Measurements from ENCODE around the gene P2RX6.
A peak's percentile ranks its signal among the peaks of the same experiment; 100 is the strongest.

The P2RX6 gene

GRCh38 chr22:20980523-20980922, 34.4 kb upstream of the P2RX6 start:
- DNase-seq = no peak

- no peak for DNase-seq
These were observed 33.8 kb upstream of the P2RX6 start for GRCh38 chr22:20980938-20981722.

DNA sequence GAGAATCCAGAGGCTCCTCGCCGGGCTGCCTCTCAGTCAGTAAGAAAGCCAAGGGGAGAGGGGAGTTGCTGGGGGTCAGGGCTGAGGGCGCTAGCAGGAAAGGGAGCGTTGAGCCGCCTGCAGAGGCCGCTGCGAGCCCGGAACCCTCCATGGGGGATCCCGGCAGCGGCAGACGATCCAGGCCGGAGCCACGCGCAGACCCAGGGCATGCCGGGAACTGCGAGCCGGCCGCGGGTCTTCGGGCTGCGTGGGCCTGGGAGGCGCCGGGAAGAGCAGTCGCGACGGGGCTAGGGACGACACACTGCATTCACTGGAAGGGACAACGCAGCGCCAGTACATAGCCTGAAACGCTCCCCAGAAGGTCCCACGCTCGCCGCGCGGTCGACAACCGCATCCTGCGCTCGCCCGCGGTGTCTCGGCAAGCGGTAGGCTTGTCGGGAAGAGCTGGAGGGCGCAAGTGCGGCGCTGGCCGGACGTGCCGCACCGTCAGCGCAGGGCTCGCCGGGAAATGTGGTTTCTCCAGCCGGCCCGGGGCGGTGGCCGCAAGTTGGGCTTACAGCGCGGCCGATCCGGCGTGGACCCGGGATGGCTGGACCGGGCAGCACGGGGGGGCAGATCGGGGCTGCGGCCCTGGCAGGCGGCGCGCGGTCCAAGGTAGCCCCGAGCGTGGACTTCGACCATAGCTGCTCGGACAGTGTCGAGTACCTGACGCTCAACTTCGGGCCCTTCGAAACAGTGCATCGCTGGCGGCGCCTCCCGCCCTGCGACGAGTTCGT, 33.0 kb upstream of the P2RX6 start, which contains the start of gene LZTR1:
Gene LZTR1, plus strand, starts transcription at position 511 of the 776 bp plus-strand sequence. Its CDS starts 75 bp downstream, at position 586.
- DNase-seq = peak; percentile 38

GRCh38 chr22:20982563-20982882, 32.4 kb upstream of the P2RX6 start:
- DNase-seq = no peak

DNA sequence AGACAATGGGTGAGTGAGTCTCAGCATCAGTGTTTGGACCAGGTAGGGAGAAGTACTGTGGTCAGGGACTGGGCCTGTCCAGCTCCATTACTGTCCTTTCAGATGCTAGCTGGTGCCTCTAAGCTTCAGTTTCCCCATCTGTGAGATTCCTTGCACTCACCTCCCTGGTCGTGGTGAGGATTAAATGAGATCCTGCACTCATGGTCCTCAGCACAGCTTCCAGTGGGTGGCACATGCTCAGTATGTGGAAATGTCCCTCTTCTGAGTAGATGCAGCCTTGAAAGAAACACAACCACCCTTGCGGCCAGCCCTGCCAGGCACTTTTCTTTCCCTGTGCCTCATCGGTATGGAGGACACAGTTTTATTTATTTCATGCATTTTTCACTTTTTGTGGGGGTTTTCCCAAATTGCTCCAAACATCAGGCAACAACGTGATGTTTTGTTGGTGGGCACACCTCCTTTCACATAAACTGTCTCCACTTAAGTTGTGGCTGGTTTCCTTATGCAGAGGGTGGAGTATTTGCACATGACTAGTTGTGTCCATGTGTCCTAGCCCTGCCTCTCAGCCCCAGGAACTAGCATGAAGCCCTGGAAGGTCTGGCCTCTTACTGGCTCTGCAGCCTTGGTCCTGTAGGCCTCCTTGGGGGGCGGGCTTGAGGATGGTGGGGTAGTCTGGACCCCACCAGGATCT, 31.7 kb upstream of the P2RX6 start:
- DNase-seq = no peak

- DNase-seq = no peak
These were observed 29.2 kb upstream of the P2RX6 start for GRCh38 chr22:20985720-20986119.

DNA sequence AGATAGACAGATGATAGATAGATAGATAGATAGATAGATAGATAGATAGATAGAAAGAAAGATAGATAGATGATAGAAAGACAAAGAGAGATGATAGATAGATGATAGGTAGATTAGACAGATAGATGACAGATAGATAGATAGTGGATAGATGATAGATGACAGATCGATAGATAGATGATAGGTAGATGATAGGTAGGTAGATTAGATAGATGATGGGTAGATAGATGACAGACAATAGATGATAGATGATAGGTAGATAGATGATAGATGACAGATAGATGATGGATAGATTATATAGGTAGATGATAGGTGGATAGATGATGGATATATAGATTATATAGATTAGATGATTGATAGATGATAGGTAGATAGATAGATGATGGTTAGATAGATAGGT, 28.6 kb upstream of the P2RX6 start:
- no peak for DNase-seq

GRCh38 chr22:20987375-20987774, 27.6 kb upstream of the P2RX6 start:
- no peak for DNase-seq

DNA sequence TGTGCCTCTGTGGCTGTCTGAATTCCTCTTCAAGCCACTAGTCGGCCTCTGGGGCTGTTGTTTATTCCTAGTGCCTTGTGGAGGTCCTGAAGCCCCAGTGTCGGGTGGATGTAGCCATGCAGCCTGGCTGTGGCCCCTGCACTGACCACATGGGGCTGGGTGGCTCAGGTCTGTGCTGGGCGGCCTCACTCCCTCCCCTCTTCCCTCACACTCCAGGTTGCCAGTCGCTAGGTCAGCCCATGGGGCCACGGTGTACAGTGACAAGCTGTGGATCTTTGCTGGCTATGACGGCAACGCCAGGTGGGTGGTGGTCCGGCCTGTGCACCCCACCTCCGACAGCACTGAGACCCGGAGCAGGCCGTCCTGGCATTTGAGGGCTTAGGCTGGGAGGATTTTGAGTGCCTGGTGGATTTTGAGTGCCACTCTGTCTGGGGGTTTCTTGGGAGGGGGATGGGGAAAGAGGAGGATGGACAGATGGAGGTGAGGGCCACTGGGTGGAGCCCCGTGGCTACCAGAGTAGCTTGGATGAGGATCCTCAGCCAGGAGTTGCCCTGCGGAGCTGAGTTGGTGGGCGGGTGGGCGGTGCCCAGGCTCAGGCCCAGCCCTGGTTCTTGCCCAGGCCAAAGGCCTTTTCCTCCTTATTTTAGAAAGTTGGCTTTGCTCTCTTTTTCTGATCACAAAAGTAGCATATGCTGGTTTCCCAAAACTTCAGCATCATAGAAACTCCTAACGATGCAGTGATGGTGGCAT, 26.2 kb upstream of the P2RX6 start:
- DNase-seq = no peak

- no peak for DNase-seq
These were observed 25.4 kb upstream of the P2RX6 start for GRCh38 chr22:20989323-20990138.

GRCh38 chr22:20990184-20991180, 24.5 kb upstream of the P2RX6 start:
- no peak for DNase-seq

DNA sequence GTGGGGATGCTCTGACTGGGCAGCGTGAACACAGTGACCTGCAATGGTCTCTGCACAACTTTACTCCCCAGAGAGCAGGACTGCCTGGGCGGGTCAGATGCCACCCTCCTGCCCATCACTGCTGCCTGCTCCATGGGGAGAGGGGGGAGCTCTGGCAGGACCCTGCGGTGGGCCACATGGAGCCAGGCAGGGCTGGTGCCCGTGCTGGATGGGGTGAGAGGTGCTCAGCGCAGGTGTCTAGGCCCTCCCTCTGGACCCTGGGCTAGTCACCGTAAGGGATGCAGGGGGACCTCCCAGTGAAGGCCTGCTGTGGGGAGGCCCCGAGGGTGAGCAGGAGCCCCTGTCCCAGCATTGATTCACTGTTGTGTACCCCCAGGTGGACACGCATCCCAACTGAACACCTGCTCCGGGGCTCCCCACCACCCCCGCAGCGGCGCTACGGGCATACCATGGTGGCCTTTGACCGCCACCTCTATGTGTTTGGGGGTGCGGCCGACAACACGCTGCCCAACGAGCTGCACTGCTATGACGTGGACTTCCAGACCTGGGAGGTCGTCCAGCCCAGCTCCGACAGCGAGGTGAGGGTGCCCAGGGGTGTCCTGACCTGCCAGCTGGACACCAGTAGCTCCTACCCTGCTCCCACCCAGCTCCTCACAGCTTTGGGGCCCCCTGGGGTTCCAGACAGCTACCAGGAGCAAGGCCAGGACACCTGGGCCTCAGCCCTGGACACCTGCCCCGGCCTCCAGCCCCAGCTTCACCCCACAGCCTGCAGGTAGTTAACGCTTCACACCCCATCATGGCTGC, 23.5 kb upstream of the P2RX6 start:
- no peak for DNase-seq

- no peak for DNase-seq
These were observed 22.9 kb upstream of the P2RX6 start for GRCh38 chr22:20992056-20992442.

- DNase-seq = no peak
These were observed 22.3 kb upstream of the P2RX6 start for GRCh38 chr22:20992456-20993303.

- DNase-seq = no peak
These were observed 21.4 kb upstream of the P2RX6 start for GRCh38 chr22:20993304-20994127.

- no peak for DNase-seq
These were observed 20.6 kb upstream of the P2RX6 start for GRCh38 chr22:20994128-20994901.

DNA sequence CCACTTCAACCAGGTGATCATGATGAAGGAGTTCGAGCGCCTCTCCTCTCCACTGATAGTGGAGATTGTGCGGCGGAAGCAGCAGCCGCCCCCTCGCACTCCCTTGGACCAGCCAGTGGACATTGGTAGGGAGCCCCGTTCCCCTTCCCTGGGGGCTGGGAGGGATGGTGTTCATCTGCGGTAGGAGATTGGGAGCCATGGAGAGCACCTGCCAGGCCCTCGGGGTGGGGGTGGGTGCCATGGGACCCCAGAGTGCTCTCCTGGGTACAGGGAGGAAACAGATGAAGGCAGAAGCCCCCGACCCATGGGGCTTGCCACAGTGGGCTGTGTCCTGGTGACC, 20.1 kb upstream of the P2RX6 start:
- no peak for DNase-seq
